ENCODE data around the gene TP53TG5.

DNA sequence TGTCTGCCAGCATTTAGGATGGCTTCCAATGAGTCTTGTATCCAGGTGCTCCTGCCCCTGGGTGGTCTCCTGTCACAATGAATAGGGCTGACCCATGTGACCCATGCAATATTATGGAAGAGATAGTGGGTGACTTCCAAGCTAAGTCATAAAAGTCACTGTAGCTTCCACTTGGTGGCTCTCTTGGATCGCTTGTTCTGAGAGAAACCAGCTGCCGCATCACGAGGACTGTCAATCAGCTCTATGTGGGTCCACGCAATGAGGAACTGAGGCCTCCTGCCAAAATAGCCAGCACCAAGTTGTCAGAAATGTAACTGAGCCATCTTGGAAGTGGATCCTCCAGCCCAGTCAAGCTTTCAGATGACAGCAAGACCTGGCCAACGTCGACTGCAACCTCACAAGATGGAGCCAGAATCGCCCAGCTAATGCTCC, 55.2 kb downstream of the TP53TG5 start:
- TF ChIP-seq, protein P1, sequence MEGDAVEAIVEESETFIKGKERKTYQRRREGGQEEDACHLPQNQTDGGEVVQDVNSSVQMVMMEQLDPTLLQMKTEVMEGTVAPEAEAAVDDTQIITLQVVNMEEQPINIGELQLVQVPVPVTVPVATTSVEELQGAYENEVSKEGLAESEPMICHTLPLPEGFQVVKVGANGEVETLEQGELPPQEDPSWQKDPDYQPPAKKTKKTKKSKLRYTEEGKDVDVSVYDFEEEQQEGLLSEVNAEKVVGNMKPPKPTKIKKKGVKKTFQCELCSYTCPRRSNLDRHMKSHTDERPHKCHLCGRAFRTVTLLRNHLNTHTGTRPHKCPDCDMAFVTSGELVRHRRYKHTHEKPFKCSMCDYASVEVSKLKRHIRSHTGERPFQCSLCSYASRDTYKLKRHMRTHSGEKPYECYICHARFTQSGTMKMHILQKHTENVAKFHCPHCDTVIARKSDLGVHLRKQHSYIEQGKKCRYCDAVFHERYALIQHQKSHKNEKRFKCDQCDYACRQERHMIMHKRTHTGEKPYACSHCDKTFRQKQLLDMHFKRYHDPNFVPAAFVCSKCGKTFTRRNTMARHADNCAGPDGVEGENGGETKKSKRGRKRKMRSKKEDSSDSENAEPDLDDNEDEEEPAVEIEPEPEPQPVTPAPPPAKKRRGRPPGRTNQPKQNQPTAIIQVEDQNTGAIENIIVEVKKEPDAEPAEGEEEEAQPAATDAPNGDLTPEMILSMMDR (IDR thresholded peaks at IDR 0.05), result peak; percentile 74
- TF ChIP-seq POLR2AphosphoS5 (IDR thresholded peaks at IDR 0.05; ENCODE audit: low read depth, low read length), result no peak

Measured in Panc1 (cell line).